ENCODE data around the gene PLCD1. TPM values are rescaled to one million over a fixed set of nuclear protein-coding genes. Genes with fewer than 3 reads are reported as not detected.

The PLCD1 gene
- total RNA-seq, 1 experiment from 2014 or later: 9.6 TPM

GRCh38 chr3:37964716-37965115, 64.7 kb downstream of the PLCD1 start:
- DNase-seq (ENCODE audit: low spot score): peak; percentile 50

- peak; percentile 38 for DNase-seq (ENCODE audit: low spot score)
Observed at GRCh38 chr3:37964146-37964545, 65.3 kb downstream of the PLCD1 start.

GRCh38 chr3:37963635-37964034, 65.8 kb downstream of the PLCD1 start:
- no peak for DNase-seq (ENCODE audit: low spot score)

DNA sequence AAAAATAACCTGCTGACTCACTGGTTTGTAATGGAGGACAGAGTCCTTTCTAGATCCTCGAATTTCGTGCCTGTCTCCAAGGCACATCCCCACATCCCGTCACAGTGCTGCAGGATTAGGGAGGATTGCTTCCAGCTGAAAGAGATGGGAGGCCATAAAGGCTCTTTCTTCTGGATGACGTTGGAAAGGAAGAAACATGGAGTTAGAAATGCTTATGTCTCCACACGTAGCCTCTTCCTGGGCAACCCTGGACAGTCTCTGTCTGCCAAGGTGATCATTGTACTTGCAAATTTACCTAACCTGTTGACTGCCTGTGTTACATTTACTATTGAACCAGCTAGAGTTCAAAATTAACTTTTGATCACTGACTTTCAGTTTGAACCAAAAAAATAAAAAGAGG, 66.4 kb downstream of the PLCD1 start:
- DNase-seq (ENCODE audit: low spot score): no peak

DNA sequence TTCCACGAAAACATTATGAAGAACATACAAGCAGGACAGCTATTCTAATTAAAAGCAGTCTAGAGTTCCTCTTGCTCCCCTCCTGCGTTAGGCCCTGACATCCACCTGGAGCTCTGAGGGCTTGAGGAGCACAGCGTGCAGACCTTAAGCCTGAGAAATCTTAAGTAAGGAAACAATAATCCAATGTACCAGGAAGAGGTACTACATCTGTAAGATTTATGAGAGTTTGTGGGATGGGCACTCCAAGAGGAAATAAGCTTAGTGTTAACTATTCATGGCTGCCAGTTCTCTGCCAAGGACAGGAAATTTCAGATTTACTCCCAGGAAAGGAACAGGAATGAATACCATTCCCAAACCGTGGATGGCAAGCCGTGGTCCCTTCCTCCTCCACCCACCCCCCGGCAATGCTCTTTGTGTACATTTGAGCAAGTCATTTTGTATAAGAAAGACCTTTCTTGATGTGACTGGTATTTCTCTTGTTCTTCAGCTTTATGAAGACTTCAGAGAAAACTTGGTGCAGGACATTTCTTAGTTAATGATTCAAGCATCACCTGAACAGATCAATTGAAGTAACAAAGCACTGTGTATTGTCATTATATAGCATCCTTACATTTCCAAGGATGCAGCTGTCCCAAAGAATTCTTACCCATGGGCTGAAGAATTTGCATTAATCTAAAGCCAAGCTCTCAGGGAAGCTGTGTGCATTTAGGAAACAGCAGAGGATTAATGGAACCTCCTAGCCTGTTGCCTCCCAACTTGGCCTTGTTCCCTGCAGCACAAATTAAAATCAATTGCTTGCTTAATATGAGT, 67.6 kb downstream of the PLCD1 start:
- DNase-seq (ENCODE audit: low spot score): peak; percentile 35

DNA sequence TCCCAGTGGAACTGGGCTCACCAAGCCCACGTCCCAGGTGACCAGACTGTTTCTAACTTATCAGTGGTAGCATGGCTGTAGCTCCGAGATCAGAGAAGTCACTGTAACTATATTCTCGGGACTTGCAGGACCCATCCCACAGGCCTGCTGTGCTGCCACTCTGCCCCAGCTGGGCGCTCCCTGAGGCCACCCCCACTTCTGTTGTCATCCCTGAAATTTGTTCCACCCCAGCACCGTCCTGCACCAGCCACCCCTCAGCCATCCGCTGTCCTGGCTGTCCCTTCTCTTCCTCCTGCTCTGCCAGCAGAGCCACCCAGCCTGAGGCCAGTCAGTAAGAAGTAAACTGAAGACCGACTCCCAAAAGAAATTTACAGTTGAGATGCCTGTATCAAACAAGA, 71.9 kb downstream of the PLCD1 start:
- DNase-seq (ENCODE audit: low spot score): no peak

Small RNAs within 50 kb of the gene (small RNA-seq; reads per million reads assigned to genes)
- not detected for gene MIR26A1
- not detected for gene RF00019

Other genes with a start within 250 kb of the PLCD1 start
- 33.3 and 34.6 TPM in 2 replicates for gene CTDSPL, start 167.8 kb downstream of the PLCD1 start, total RNA-seq (2014; rRNA removed; shearing (Covaris generic))
- 2.2 and 2.4 TPM in 2 replicates for gene VILL, start 38.9 kb downstream of the PLCD1 start, total RNA-seq (2014; rRNA removed; shearing (Covaris generic))
- gene DLEC1, start 9.6 kb upstream of the PLCD1 start, total RNA-seq (2014; rRNA removed; shearing (Covaris generic)): 0.58 and 0.94 TPM in 2 replicates
- 71.9 and 84.7 TPM in 2 replicates for gene ACAA1, start 107.5 kb upstream of the PLCD1 start, total RNA-seq (2014; rRNA removed; shearing (Covaris generic))
- gene MYD88, start 109.0 kb upstream of the PLCD1 start, total RNA-seq (2014; rRNA removed; shearing (Covaris generic)): 5.5 and 11.9 TPM in 2 replicates
- 11.8 and 12.9 TPM in 2 replicates for gene OXSR1, start 135.9 kb upstream of the PLCD1 start, total RNA-seq (2014; rRNA removed; shearing (Covaris generic))
- gene SLC22A13, start 236.2 kb upstream of the PLCD1 start, total RNA-seq (2014; rRNA removed; shearing (Covaris generic)): 0.25 and 0.26 TPM in 2 replicates

Measured in HT-29 (cell line).